Ascending aorta (tissue), 2 donors: Measurements from ENCODE around the gene RHBDF2. TPM values are rescaled to one million over a fixed set of nuclear protein-coding genes. Genes with fewer than 3 reads are reported as not detected.

Experiments
- DNase-seq, 2 donors: peaks; one replicate each; pipeline ENCODE4 v3.0.0-alpha.2; 2019; ENCODE audit warnings: low spot score in 2 of 2
- H3K27ac ChIP-seq, 2 donors: fragments of 200-600 bp; sonication (generic); one replicate each; pipeline ENCODE4 v1.5.1; 2016 to 2017; ENCODE audit warnings: mild to moderate bottlenecking in 1 of 2
- H3K27me3 ChIP-seq: fragments of 200-600 bp; sonication (generic); one replicate; pipeline ENCODE4 v1.5.1; 2017
- H3K36me3 ChIP-seq, 2 donors: fragments of 200-600 bp; sonication (generic); one replicate each; pipeline ENCODE4 v1.5.1; 2016
- H3K4me1 ChIP-seq, 2 donors: fragments of 200-600 bp; sonication (generic); one replicate each; pipeline ENCODE4 v1.5.1; 2016 to 2017; ENCODE audit warnings: mild to moderate bottlenecking in 1 of 2
- H3K4me3 ChIP-seq, 2 donors: fragments of 200-600 bp; sonication (generic); one replicate each; pipeline ENCODE4 v1.5.1; 2016 to 2017; ENCODE audit warnings: mild to moderate bottlenecking in 1 of 2
- H3K9me3 ChIP-seq, 2 donors: fragments of 200-600 bp; sonication (generic); one replicate each; pipeline ENCODE4 v1.5.1; 2016
- intact Hi-C: fragments of 100-400 bp; cut with DNase I; formaldehyde crosslinking; loops from one replicate; pipeline ENCODE4 v1.15.1; 2023
- total RNA-seq: library from RNA; depleted of rRNA; stranded (reverse); fragments of >200 nt; gene quantifications from one replicate; pipeline ENCODE4 v1.1.0, GENCODE V29; 2016
- TF ChIP-seq, protein P1 (sequence below), 3 experiments: fragments of 200-600 bp in 2 of 3; fragments of 450-650 bp in 1 of 3; sonication (generic) in 2 of 3; IDR thresholded peaks; one replicate each; pipeline ENCODE4 v1.5.1; 2016 to 2019; ENCODE audit warnings: antibody characterized with exemption in 3 of 3, mild to moderate bottlenecking in 1 of 3, moderate library complexity in 1 of 3

Gene RHBDF2
- total RNA-seq, 1 donor from 2014 or later: 12.7 TPM

DNA sequence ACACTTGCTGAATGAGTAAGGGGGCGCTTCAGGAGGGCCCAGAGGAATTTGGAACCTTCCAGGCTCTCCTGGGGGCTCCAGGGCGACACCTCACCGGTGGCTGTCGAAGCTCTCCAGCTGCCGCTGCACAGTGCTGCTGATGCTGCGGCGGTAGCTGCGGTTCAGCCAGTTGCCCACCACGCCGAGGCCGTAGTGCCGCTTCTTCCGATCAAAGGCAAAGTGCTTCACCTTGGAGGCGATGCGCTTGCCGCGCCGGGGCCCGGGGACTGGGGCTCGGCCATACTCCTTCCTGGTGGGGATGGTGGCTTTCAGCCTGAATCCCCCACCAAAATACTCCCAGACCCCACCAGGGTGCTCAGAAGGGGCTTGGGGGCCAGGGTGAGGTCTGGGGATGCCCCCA lies 24.5 kb downstream of the RHBDF2 start:
- no peaks in the 10 kb centered on the region for H3K9me3 ChIP-seq
- TF ChIP-seq, protein P1, sequence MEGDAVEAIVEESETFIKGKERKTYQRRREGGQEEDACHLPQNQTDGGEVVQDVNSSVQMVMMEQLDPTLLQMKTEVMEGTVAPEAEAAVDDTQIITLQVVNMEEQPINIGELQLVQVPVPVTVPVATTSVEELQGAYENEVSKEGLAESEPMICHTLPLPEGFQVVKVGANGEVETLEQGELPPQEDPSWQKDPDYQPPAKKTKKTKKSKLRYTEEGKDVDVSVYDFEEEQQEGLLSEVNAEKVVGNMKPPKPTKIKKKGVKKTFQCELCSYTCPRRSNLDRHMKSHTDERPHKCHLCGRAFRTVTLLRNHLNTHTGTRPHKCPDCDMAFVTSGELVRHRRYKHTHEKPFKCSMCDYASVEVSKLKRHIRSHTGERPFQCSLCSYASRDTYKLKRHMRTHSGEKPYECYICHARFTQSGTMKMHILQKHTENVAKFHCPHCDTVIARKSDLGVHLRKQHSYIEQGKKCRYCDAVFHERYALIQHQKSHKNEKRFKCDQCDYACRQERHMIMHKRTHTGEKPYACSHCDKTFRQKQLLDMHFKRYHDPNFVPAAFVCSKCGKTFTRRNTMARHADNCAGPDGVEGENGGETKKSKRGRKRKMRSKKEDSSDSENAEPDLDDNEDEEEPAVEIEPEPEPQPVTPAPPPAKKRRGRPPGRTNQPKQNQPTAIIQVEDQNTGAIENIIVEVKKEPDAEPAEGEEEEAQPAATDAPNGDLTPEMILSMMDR (IDR thresholded peaks at IDR 0.05): no peak
- DNase-seq: no peak
- H3K4me3 ChIP-seq: no peak overlapping the region
- no peaks in the 10 kb centered on the region for H3K27me3 ChIP-seq
- intact Hi-C loops: no loop called here
- H3K36me3 ChIP-seq: peaks cover 15 to 18% of the 10 kb centered on the region in 2 donors
- no peak overlapping the region for H3K27ac ChIP-seq
- no peaks in the 10 kb centered on the region for H3K4me1 ChIP-seq

DNA sequence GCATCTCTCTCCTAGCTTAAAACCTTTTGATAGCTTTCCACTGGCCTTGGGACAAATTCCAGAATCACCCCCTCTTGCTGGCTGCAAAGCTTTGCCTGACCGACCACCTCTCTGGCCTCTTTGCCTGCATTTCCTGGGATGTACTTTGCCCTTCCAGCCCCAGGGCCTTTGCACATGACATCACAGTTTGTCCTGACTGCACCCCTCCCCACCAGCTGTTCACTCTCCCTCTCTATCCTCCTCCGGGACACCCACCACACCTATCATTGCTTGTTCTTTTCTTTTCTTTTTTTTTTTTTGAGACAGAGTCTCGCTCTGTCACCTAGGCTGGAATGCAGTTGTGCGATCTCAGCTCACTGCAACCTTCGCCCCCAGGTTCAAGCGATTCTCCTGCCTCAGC lies 25.9 kb downstream of the RHBDF2 start:
- no peaks in the 10 kb centered on the region for H3K4me1 ChIP-seq
- no peak overlapping the region for H3K27ac ChIP-seq
- intact Hi-C loops: no loop called here
- no peaks in the 10 kb centered on the region for H3K9me3 ChIP-seq
- H3K36me3 ChIP-seq: peaks cover 15 to 18% of the 10 kb centered on the region in 2 donors
- H3K27me3 ChIP-seq: no peaks in the 10 kb centered on the region
- H3K4me3 ChIP-seq: no peak overlapping the region
- no peak for DNase-seq
- TF ChIP-seq, protein P1 (IDR thresholded peaks at IDR 0.05): no peak

DNA sequence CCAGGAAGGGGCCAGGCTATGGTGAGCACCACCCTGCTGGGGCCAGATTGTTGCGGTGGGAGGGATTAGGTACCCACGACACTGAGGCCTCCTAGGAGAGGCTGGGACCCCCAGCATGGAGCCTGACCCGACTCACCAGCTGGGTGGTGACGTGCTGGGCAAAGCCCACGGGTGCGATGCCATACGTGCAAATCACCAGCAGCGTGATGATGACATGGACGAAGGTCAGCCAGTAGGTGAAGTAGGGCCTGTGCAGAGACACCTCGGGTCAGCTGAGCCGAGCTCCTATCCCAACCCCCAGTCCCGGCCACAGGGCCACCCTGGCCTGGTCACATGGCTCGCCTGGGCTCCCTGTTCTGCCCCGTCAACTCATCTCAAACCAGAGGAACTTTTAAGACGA lies 26.3 kb downstream of the RHBDF2 start:
- Histone ChIP-seq H3K27me3 (no peaks in the 10 kb centered on the region), H3K4me1 (no peaks in the 10 kb centered on the region), H3K4me3 (no peak overlapping the region), H3K9me3 (no peaks in the 10 kb centered on the region), H3K27ac (no peak overlapping the region), H3K36me3 (peaks cover 15 to 18% of the 10 kb centered on the region in 2 donors)
- intact Hi-C loops: no loop called here
- TF ChIP-seq, protein P1 (IDR thresholded peaks at IDR 0.05): no peak
- DNase-seq: no peak

DNA sequence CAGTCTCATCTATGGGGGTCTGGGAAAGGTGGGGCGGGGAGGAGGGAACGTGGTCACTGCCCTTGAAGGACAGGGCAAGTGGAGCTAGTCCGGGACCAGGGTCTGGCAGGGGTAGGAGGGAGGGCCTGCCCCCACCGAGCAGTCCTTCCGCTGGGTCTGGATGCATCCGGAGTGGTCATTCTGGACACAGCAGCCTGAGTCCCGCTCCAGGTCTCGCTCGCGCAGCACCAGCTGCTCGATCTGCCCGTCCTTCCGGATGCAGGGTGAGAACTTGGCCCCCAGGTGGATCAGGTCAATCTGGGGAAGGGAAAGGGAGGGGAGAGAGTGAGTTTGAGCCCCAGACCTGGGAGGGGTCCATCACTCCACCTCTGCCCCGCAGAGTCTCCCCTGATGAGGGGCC lies 27.0 kb downstream of the RHBDF2 start:
- Histone ChIP-seq H3K4me1 (no peaks in the 10 kb centered on the region), H3K4me3 (no peak overlapping the region), H3K36me3 (peaks cover 15 to 18% of the 10 kb centered on the region in 2 donors), H3K9me3 (no peaks in the 10 kb centered on the region), H3K27ac (no peak overlapping the region), H3K27me3 (no peaks in the 10 kb centered on the region)
- DNase-seq: no peak
- TF ChIP-seq, protein P1 (IDR thresholded peaks at IDR 0.05): no peak
- intact Hi-C loops: no loop called here

DNA sequence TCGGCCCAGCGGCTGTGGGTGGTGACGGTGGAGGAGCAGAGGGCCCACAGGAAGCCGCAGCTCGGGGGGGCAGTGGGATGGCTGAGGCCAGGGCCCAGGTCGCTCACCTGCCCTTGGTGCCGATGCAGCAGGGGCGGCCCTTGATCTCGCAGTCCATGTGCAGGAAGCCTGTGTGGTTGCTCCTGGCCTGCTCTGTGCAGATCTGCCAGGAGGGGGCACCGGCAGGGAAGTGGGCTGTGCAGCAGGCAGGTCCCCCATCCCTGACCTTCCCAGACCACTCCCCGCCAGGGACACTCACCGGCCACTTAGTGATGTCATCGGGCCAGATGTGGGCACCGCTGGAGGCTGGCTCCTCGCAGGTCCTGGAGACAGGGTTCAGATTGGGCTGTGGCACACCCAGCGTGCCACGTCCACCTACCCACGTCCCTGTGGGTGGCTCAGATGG lies 27.7 kb downstream of the RHBDF2 start:
- Histone ChIP-seq H3K36me3 (peaks cover 15 to 18% of the 10 kb centered on the region in 2 donors), H3K27me3 (no peaks in the 10 kb centered on the region), H3K4me1 (no peaks in the 10 kb centered on the region), H3K9me3 (no peaks in the 10 kb centered on the region), H3K27ac (no peak overlapping the region), H3K4me3 (no peak overlapping the region)
- DNase-seq: no peak
- TF ChIP-seq, protein P1 (IDR thresholded peaks at IDR 0.05): no peak
- intact Hi-C loops: no loop called here

DNA sequence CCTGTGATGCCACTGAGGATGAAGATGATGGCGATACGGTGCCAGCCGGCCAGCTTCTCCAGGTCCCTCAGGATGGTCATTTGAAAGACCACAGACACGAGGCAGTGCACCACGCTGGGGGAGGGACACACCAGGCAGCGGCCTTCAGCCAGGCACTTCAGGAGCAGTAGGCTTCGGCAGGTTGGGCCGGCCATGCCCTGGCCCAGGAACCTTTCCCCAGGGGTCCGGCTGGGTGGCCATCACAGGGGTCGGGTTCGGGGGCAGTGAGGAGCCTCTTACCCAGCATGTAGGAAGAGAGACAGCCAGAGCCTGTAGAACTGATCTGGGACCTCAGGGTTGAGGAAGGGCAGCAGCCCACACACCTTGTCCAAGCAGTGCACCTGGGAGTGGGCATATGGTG lies 28.5 kb downstream of the RHBDF2 start:
- DNase-seq: no peak
- TF ChIP-seq, protein P1 (IDR thresholded peaks at IDR 0.05): no peak
- Histone ChIP-seq H3K27ac (no peak overlapping the region), H3K27me3 (no peaks in the 10 kb centered on the region), H3K36me3 (peaks cover 11 to 18% of the 10 kb centered on the region in 2 donors), H3K4me3 (no peak overlapping the region), H3K9me3 (no peaks in the 10 kb centered on the region), H3K4me1 (no peaks in the 10 kb centered on the region)
- intact Hi-C loops: no loop called here
